Thymus (tissue), 11 donors: ENCODE data around the gene PPIB. TPM values are rescaled to one million over a fixed set of nuclear protein-coding genes. Genes with fewer than 3 reads are reported as not detected.

ENCODE experiments used
- DNase-seq, 9 donors: peaks; one replicate each; pipeline ENCODE4 v3.0.0-alpha.2; 2013; ENCODE audit warnings: low spot score in 9 of 9, low read depth in 6 of 9, missing footprints in 1 of 9
- H3K27ac ChIP-seq, 2 donors: one replicate each; pipeline ENCODE4 v1.5.1; 2013; ENCODE audit warnings: control low read depth in 1 of 2, low read depth in 1 of 2, low read length in 1 of 2, mild to moderate bottlenecking in 1 of 2, moderate library complexity in 1 of 2
- H3K27me3 ChIP-seq, 2 donors: one replicate each; pipeline ENCODE4 v1.5.1; 2013; ENCODE audit warnings: low read length in 1 of 2; ENCODE audit not compliant: control insufficient read depth in 2 of 2, insufficient read depth in 1 of 2
- H3K36me3 ChIP-seq, 2 donors: one replicate each; pipeline ENCODE4 v1.5.1; 2013; ENCODE audit warnings: low read length in 1 of 2, mild to moderate bottlenecking in 1 of 2, moderate library complexity in 1 of 2; ENCODE audit not compliant: control insufficient read depth in 2 of 2, insufficient read depth in 2 of 2
- H3K4me1 ChIP-seq, 2 donors: one replicate each; pipeline ENCODE4 v1.5.1; 2013; ENCODE audit warnings: low read length in 2 of 2; ENCODE audit not compliant: control insufficient read depth in 2 of 2, insufficient read depth in 2 of 2
- H3K4me3 ChIP-seq, 2 donors: one replicate each; pipeline ENCODE4 v1.5.1; 2013; ENCODE audit warnings: low read length in 2 of 2, control low read depth in 1 of 2, mild to moderate bottlenecking in 1 of 2
- H3K9me3 ChIP-seq, 2 donors: one replicate each; pipeline ENCODE4 v1.5.1; 2013; ENCODE audit warnings: low read length in 1 of 2, mild to moderate bottlenecking in 1 of 2; ENCODE audit not compliant: control insufficient read depth in 2 of 2, insufficient read depth in 1 of 2
- WGBS: extraction: QIAGEN DNeasy Blood & Tissue Kit; methylation state at CpG from one replicate; pipeline ENCODE4 v1.1.7; 2013; 5-methylcytosine and 5-hydroxymethylcytosine counted together
- polyA plus RNA-seq: library from polyadenylated mRNA; stranded (reverse); fragments of 200-250 nt; gene quantifications from one replicate; pipeline ENCODE4 v1.2.3, GENCODE V29; 2013
- total RNA-seq: library from RNA; stranded (reverse); fragments of 120-200 nt; gene quantifications from one replicate; pipeline ENCODE4 v1.2.4, GENCODE V29; 2013
- donor health status: healthy.

PPIB gene
- total and polyA plus RNA-seq, 2 donors = 344 to 382 TPM

- no peak for DNase-seq
- Histone ChIP-seq H3K4me3 (no peak overlapping the region), H3K9me3 (no peaks in the 10 kb centered on the region), H3K4me1 (peaks cover 13 to 33% of the 10 kb centered on the region in 2 donors), H3K27ac (no peak overlapping the region), H3K27me3 (peaks cover 7 to 13% of the 10 kb centered on the region in 2 donors), H3K36me3 (peaks cover 24 to 25% of the 10 kb centered on the region in 2 donors)
- 95% methylated on average over 26 of the region's 26 CpGs for WGBS
These were observed 15.7 kb downstream of the PPIB start for GRCh38 chr15:64146885-64147681.

- Histone ChIP-seq H3K9me3 (no peaks in the 10 kb centered on the region), H3K27ac (no peak overlapping the region), H3K36me3 (peaks cover 28 to 30% of the 10 kb centered on the region in 2 donors), H3K4me1 (peaks cover 8 to 29% of the 10 kb centered on the region in 2 donors), H3K27me3 (peaks cover 2 to 7% of the 10 kb centered on the region in 2 donors), H3K4me3 (no peak overlapping the region)
- WGBS = 93% methylated on average over 3 of the region's 3 CpGs
- no peak for DNase-seq
These were observed 16.3 kb downstream of the PPIB start for GRCh38 chr15:64146520-64146884.

- DNase-seq = no peak
- Histone ChIP-seq H3K27ac (no peak overlapping the region), H3K27me3 (peaks cover 0 to 2% of the 10 kb centered on the region in 2 donors), H3K36me3 (peaks cover 31 to 34% of the 10 kb centered on the region in 2 donors), H3K4me1 (peaks cover 5 to 25% of the 10 kb centered on the region in 2 donors), H3K4me3 (no peak overlapping the region), H3K9me3 (no peaks in the 10 kb centered on the region)
- 95% methylated on average over 6 of the region's 6 CpGs for WGBS
These were observed 16.8 kb downstream of the PPIB start for GRCh38 chr15:64146041-64146440.

- DNase-seq = no peak
- Histone ChIP-seq H3K36me3 (peaks cover 31 to 35% of the 10 kb centered on the region in 2 donors), H3K4me3 (no peak overlapping the region), H3K27me3 (no peaks in the 10 kb centered on the region), H3K9me3 (no peaks in the 10 kb centered on the region), H3K4me1 (peaks cover 0 to 13% of the 10 kb centered on the region in 2 donors), H3K27ac (no peak overlapping the region)
- WGBS = 96% methylated on average over 14 of the region's 14 CpGs
These were observed 18.1 kb downstream of the PPIB start for GRCh38 chr15:64144565-64145281.

- H3K27ac ChIP-seq = no peak overlapping the region
- no peak for DNase-seq
- no peaks in the 10 kb centered on the region for H3K27me3 ChIP-seq
- no peaks in the 10 kb centered on the region for H3K9me3 ChIP-seq
- no peak overlapping the region for H3K4me3 ChIP-seq
- 90% methylated on average over 8 of the region's 8 CpGs for WGBS
- peaks cover 31 to 35% of the 10 kb centered on the region in 2 donors for H3K36me3 ChIP-seq
- H3K4me1 ChIP-seq = peaks cover 0 to 10% of the 10 kb centered on the region in 2 donors
These were observed 18.6 kb downstream of the PPIB start for GRCh38 chr15:64144192-64144564.

- DNase-seq = no peak
- Histone ChIP-seq H3K36me3 (peaks cover 38 to 42% of the 10 kb centered on the region in 2 donors), H3K9me3 (no peaks in the 10 kb centered on the region), H3K27ac (no peak overlapping the region), H3K27me3 (no peaks in the 10 kb centered on the region), H3K4me3 (no peak overlapping the region), H3K4me1 (peaks cover 0 to 10% of the 10 kb centered on the region in 2 donors)
- 95% methylated on average over 6 of the region's 6 CpGs for WGBS
These were observed 19.5 kb downstream of the PPIB start for GRCh38 chr15:64143276-64143675.

GRCh38 chr15:64141798-64142512 lies 20.9 kb downstream of the PPIB start:
- no peak for DNase-seq

GRCh38 chr15:64138331-64138941 lies 24.4 kb downstream of the PPIB start:
- peaks cover 56 to 69% of the 10 kb centered on the region in 2 donors for H3K36me3 ChIP-seq
- H3K4me3 ChIP-seq = no peak overlapping the region
- no peak for DNase-seq
- H3K9me3 ChIP-seq = no peaks in the 10 kb centered on the region
- no peak overlapping the region for H3K27ac ChIP-seq
- 98% methylated on average over 4 of the region's 4 CpGs for WGBS
- H3K27me3 ChIP-seq = no peaks in the 10 kb centered on the region
- no peaks in the 10 kb centered on the region for H3K4me1 ChIP-seq

More at GRCh38 chr15:64141798-64142512, 20.9 kb downstream of the PPIB start:
- H3K27me3 ChIP-seq = no peaks in the 10 kb centered on the region
- H3K27ac ChIP-seq = no peak overlapping the region
- H3K4me1 ChIP-seq = peaks cover 0 to 9% of the 10 kb centered on the region in 2 donors
- peaks cover 43 to 54% of the 10 kb centered on the region in 2 donors for H3K36me3 ChIP-seq
- 99% methylated on average over 8 of the region's 8 CpGs for whole genome bisulfite sequencing
- H3K4me3 ChIP-seq = no peak overlapping the region
- H3K9me3 ChIP-seq = no peaks in the 10 kb centered on the region
